ENCODE measurements around the gene CYP51A1. TPM values are rescaled to one million over a fixed set of nuclear protein-coding genes. Genes with fewer than 3 reads are reported as not detected.
"Not testable (repeated sequence)": the region's sequence is repeated elsewhere in the genome, so short reads cannot be mapped to it uniquely, and the experiment has no call there.

Gene CYP51A1
- 15.1 TPM for polyA plus RNA-seq

- H3K27me3 Mint-ChIP-seq: no peaks in the 10 kb centered on the region
- peaks cover 4% of the 10 kb centered on the region for H3K36me3 Mint-ChIP-seq
- H3K27ac Mint-ChIP-seq: peak within 1 kb of the TSS; percentile 97 to 100 (median 98)
- no peaks in the 10 kb centered on the region for H3K9me3 Mint-ChIP-seq
- peak within 1 kb of the TSS; percentile 96 to 99 (median 98) for H3K4me3 Mint-ChIP-seq
- H3K4me1 Mint-ChIP-seq: peaks cover 18 to 43% (median 32%) of the 10 kb centered on the region in 3 donors
Measured at GRCh38 chr7:92134271-92135051, at the start of gene CYP51A1. Gene CYP51A1 (minus strand): TSS chr7:92134477. CDS start chr7:92134364, 113 bp downstream.

DNA sequence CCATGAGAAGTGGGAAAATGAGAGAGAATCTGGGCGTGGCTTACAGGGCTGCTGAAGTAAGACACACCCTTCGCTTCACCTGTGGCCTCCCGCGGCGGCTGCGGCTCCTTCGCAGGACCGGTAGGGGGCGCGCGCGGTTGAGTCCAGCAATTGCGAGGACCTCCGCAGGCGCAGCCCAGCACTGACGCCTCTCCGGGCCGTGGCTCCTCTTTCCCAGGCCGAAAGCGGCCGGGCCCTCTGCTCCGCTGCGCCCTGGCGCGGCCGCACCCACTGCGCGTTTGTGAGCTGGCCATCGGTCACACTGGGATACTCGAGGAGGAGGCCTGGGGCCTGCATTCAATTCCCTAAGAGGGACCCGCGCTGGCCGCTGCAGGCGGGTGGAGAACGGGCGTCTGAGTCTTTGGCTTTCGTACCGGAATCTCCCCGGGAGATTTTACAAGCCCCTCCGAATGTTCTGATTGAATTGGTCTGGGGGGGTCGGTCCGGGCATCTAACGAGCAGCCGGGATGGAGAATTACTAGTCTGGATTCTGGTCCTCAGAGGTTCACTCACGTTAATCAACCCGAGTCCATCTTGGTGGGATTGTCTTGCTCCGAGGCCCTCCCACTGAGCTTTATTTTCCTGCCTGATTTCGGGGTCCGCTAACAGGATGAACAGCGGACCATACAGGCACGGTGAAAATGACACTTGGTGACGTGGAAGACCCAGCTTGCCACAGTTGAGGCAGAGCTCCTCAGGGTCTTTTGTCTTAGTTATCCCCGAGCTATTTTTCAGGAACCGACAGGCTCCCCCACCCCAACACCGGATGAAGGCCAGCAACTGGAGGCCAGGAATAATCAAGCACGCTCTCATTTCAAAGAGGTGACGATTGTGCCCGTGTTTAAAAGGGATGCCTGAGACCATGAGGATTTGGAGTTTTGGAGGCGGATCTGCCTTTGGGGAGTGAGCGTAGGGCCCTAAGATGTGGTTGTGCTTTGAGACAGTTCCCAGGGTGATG is 44.9 kb upstream of the CYP51A1 start, which contains the start of gene LRRD1:
Gene LRRD1, minus strand, starts transcription at position 215 of the 997 bp plus-strand sequence. CDS start 13,940 bp downstream, outside the sequence.
- no peaks in the 10 kb centered on the region for H3K27me3 Mint-ChIP-seq
- H3K4me1 Mint-ChIP-seq: peaks cover 0 to 7% (median 5%) of the 10 kb centered on the region in 3 donors
- no peaks in the 10 kb centered on the region for H3K36me3 Mint-ChIP-seq
- no peak within 1 kb of the TSS for H3K27ac Mint-ChIP-seq
- H3K4me3 Mint-ChIP-seq: peak within 1 kb of the TSS; percentile 67 to 84 (median 78)
- H3K9me3 Mint-ChIP-seq: peaks cover 0 to 2% (median 0%) of the 10 kb centered on the region in 3 donors

GRCh38 chr7:92177362-92177761 is 43.1 kb upstream of the CYP51A1 start:
- Mint-ChIP-seq H3K4me3 (peak overlapping the region in 1 of 4 donors; percentile 69), H3K4me1 (peaks cover 0 to 7% (median 5%) of the 10 kb centered on the region in 3 donors), H3K27ac (no peak overlapping the region), H3K27me3 (no peaks in the 10 kb centered on the region), H3K36me3 (no peaks in the 10 kb centered on the region), H3K9me3 (peaks cover 0 to 2% (median 0%) of the 10 kb centered on the region in 3 donors)

DNA sequence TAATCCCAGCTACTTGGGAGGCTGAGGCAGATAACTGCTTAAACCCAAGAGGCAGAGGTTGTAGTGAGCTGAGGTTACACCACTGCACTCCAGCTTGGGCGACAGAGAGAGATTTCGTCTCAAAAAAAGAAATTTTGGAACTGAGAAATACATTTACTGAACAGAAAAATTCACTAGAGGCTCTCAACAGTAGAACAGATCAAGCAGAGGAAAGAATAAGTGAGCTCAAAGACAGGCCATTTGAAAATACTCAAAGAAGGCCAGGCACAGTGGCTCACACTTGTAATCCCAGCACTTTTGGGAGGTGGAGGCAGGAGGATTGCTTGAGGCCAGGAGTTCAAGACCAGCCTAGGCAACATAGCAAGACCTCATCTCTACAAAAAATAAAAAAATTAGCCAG is 35.3 kb upstream of the CYP51A1 start:
- not testable (repeated sequence) for H3K4me1 Mint-ChIP-seq, H3K4me3 Mint-ChIP-seq, H3K27me3 Mint-ChIP-seq, H3K36me3 Mint-ChIP-seq, H3K9me3 Mint-ChIP-seq, H3K27ac Mint-ChIP-seq

DNA sequence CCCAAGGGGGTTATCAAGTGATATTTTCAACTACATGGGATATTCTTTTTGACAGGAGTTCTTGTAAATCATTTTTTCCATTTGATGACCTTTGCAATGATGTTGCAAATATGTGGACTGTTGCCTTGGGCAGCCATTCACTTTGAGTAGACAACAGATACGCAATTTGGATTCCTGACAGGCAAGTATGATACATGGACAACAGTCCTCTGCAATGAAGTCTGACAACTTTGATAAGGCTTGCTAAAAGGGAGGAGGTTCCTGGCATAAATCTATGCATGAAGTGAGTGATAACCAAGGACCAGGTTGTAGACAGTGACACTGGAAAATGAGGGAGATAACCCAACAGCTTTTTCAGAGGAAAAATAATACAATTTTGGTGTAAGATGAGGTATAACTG is 27.0 kb upstream of the CYP51A1 start:
- Mint-ChIP-seq H3K27ac (no peak overlapping the region), H3K4me3 (no peak overlapping the region), H3K9me3 (no peaks in the 10 kb centered on the region), H3K36me3 (peaks cover 2% of the 10 kb centered on the region), H3K4me1 (peaks cover 0 to 2% (median 0%) of the 10 kb centered on the region in 3 donors), H3K27me3 (peaks cover 5% of the 10 kb centered on the region)

DNA sequence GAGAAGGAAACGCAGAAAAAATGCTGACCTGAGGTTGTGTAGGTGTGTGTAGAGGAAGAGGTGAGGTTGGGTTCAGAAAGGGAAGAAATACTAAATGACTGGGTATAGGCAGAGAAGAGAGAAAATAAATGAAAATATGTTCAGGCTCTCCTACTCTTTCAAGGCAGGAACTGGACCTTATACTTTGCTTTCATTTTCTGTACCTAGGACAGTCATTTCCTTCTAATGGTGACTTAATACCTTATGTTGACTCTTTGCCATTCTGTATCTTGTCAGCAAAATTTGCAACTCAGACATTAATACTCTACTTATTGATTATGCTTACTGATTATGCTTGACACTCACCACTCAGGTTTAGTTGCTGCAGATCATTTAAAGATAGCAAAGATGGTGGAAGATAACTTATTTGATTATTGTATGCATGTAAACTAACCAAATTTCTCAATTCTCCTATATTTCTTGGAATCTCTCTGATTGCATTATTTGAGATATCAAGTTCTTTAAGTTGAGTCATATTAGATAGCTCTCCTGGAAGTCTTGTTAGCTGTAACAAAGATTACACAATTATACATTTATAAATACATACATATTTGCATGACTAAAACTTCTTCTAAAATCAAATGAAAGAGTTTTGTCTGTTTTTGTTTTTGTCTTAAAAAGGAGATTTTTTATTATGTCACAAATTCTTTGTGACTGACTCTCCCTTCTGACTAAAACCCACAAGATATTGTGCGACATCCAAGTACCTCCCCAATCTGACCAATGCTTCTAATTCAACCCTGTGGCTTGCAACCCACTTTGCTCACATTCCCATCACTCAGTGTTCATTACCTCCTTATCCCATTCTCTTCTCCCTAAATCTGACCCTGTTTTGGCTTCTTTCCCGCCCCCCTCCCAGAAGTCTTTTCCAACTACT is 24.6 kb upstream of the CYP51A1 start:
- Mint-ChIP-seq H3K27me3 (peaks cover 5% of the 10 kb centered on the region), H3K9me3 (no peaks in the 10 kb centered on the region), H3K4me1 (peaks cover 0 to 2% (median 0%) of the 10 kb centered on the region in 3 donors), H3K27ac (no peak overlapping the region), H3K4me3 (no peak overlapping the region), H3K36me3 (no peaks in the 10 kb centered on the region)

GRCh38 chr7:92156990-92157389 is 22.7 kb upstream of the CYP51A1 start:
- no peaks in the 10 kb centered on the region for H3K9me3 Mint-ChIP-seq
- peaks cover 0 to 2% (median 0%) of the 10 kb centered on the region in 3 donors for H3K4me1 Mint-ChIP-seq
- peaks cover 5% of the 10 kb centered on the region for H3K27me3 Mint-ChIP-seq
- H3K36me3 Mint-ChIP-seq: no peaks in the 10 kb centered on the region
- H3K27ac Mint-ChIP-seq: no peak overlapping the region
- no peak overlapping the region for H3K4me3 Mint-ChIP-seq

GRCh38 chr7:92155108-92155739 is 20.9 kb upstream of the CYP51A1 start:
- H3K27ac Mint-ChIP-seq: no peak overlapping the region
- H3K36me3 Mint-ChIP-seq: no peaks in the 10 kb centered on the region
- peaks cover 0 to 2% (median 0%) of the 10 kb centered on the region in 3 donors for H3K4me1 Mint-ChIP-seq
- no peaks in the 10 kb centered on the region for H3K27me3 Mint-ChIP-seq
- H3K4me3 Mint-ChIP-seq: no peak overlapping the region
- no peaks in the 10 kb centered on the region for H3K9me3 Mint-ChIP-seq

DNA sequence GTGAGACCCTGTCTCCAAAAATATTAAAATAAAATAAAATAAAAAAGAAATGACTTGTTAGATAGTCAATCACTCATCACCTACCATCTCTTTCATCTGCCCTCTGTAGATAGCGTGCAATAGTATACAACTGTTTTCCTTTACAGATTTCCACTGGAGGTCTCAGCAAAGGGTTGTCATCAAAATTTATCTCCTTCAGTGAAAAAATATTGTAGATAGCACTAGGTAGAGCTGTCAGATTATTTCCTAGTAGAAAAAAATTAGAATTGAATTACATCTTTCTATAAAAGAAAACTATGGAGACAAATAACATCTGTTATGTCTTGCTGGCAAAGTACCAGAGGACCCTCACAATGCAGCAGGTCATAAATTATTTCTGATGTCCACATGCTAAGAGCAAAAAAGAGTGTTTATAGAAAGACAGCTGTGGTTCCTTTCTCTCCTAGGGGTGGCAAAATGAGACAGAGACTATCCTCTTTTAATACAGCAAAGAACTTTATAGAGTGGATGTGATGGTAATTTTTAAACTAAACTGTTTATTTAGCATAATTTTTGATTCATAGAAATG is 16.3 kb upstream of the CYP51A1 start:
- Mint-ChIP-seq H3K4me3 (no peak overlapping the region), H3K27ac (no peak overlapping the region), H3K36me3 (no peaks in the 10 kb centered on the region), H3K9me3 (no peaks in the 10 kb centered on the region), H3K27me3 (no peaks in the 10 kb centered on the region), H3K4me1 (no peaks in the 10 kb centered on the region)

DNA sequence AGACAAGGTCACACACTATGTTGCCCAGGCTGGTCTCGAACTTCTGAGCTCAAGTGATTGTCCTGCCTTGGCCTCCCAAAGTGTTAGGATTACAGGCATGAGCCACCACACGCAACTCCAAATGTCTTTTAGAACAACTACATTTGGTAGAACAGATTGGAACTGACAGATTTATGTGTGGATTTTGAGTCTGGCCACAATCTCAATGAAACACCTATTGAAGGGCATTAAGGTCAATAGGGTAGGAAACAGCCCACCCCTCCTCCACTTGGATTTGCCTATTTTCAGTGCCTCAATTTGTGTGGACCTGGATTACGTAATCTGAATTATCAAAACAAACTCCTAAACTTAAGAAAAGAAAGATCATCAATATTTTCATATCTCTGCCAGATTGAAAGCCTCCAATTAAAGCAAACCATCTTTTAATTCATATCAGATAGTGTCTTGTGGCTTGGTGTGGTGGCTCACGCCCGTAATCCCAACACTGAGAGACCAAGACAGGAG is 15.5 kb upstream of the CYP51A1 start:
- Mint-ChIP-seq H3K27ac (no peak overlapping the region), H3K4me3 (no peak overlapping the region), H3K4me1 (no peaks in the 10 kb centered on the region), H3K9me3 (no peaks in the 10 kb centered on the region), H3K27me3 (no peaks in the 10 kb centered on the region), H3K36me3 (no peaks in the 10 kb centered on the region)

DNA sequence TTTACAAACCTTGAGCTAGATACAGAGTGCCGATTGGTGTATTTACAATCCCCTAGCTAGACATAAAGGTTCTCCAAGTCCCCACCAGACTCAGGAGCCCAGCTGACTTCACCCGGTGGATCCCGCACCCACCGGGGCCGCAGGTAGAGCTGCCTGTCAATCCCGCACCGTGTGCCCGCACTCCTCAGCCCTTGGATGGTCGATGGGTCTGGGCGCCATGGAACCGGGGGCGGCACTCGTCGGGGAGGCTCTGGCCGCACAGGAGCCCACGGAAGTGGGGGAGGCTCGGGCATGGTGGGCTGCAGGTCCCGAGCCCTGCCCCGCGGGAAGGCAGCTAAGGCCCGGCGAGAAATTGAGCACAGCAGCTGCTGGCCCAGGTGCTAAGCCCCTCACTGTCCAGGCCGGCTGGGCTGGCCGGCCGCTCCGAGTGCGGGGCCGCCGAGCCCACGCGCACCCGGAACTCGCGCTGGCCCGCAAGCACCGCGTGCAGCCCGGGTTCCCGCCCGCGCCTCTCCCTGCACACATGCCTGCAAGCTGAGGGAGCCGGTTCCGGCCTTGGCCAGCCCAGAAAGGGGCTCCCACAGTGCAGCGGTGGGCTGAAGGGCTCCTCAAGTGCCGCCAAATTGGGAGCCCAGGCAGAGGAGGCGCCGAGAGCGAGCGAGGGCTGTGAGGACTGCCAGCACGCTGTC is 9.1 kb upstream of the CYP51A1 start:
- not testable (repeated sequence) for H3K4me3 Mint-ChIP-seq, H3K27ac Mint-ChIP-seq, H3K27me3 Mint-ChIP-seq, H3K9me3 Mint-ChIP-seq, H3K36me3 Mint-ChIP-seq, H3K4me1 Mint-ChIP-seq

DNA sequence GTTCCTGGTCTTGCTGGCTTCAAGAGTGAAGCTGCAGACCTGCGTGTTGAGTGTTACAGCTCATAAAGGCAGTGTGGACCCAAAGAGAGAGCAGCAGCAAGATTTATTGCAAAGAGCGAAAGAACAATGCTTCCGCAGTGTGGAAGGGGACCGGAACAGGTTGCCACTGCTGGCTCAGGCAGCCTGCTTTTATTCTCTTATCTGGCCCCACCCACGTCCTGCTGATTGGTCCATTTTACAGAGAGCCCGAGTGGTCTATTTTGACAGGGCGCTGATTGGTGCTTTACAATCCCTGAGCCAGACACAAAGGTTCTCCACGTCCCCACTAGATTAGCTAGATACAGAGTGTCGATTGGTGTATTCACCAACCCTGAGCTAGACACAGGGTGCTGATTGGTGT is 8.5 kb upstream of the CYP51A1 start:
- not testable (repeated sequence) for H3K4me3 Mint-ChIP-seq, H3K27me3 Mint-ChIP-seq, H3K4me1 Mint-ChIP-seq, H3K27ac Mint-ChIP-seq, H3K9me3 Mint-ChIP-seq, H3K36me3 Mint-ChIP-seq

- no peaks in the 10 kb centered on the region for H3K36me3 Mint-ChIP-seq
- no peaks in the 10 kb centered on the region for H3K4me1 Mint-ChIP-seq
- no peaks in the 10 kb centered on the region for H3K27me3 Mint-ChIP-seq
- no peak overlapping the region for H3K4me3 Mint-ChIP-seq
- H3K27ac Mint-ChIP-seq: no peak overlapping the region
- no peaks in the 10 kb centered on the region for H3K9me3 Mint-ChIP-seq
Measured at GRCh38 chr7:92141161-92141560, 6.9 kb upstream of the CYP51A1 start.
